SK-N-SH (cell line): ENCODE data around the gene RTN4. TPM values are rescaled to one million over a fixed set of nuclear protein-coding genes. Genes with fewer than 3 reads are reported as not detected.

Source experiments
- CTCF ChIA-PET: fragments of 300-600, 350-600 bp; formaldehyde crosslinking; extraction: SDS; loops from one replicate; lab custom pipeline; 2021; lab: Yijun Ruan, JAX
- POLR2A ChIA-PET: fragments of 350-600 bp; sonication (Branson Sonifier 250); formaldehyde crosslinking; extraction: SDS; loops from one replicate; lab custom pipeline; 2020; ENCODE audit warnings: antibody characterized with exemption, inconsistent platforms; lab: Yijun Ruan, JAX
- DNase-seq: peaks from one replicate; pipeline ENCODE4 v3.0.0; 2012
- H2AFZ ChIP-seq: fragments of 200-600 bp; sonication (generic); 2 replicates; pipeline ENCODE4 v1.8.1; 2016; ENCODE audit warnings: antibody characterized with exemption, mild to moderate bottlenecking, low read depth
- H3F3A ChIP-seq: fragments of 200-600 bp; sonication (generic); replicated peaks from 2 replicates; pipeline ENCODE3; 2016; ENCODE audit warnings: antibody characterized with exemption, mild to moderate bottlenecking; ENCODE audit not compliant: insufficient read depth
- H3K27ac ChIP-seq, 2 experiments: fragments of 200-500 bp in 1 of 2; fragments of 200-600 bp in 1 of 2; sonication (Bioruptor generic) in 1 of 2; sonication (generic), shearing (Covaris generic) in 1 of 2; 2 replicates each; pipeline versions ENCODE4 v1.5.1 to v1.6.1; 2014 to 2016; ENCODE audit warnings: low read depth in 2 of 2, inconsistent platforms in 1 of 2, low read length in 1 of 2, mild to moderate bottlenecking in 1 of 2, mixed read lengths in 1 of 2
- H3K27me3 ChIP-seq: fragments of 200-600 bp; sonication (generic), shearing (Covaris generic); 2 replicates; pipeline ENCODE4 v1.6.1; 2016; ENCODE audit warnings: mixed run types; ENCODE audit not compliant: insufficient read depth
- H3K36me3 ChIP-seq, 2 experiments: fragments of 200-500 bp in 1 of 2; fragments of 200-600 bp in 1 of 2; sonication (Bioruptor generic) in 1 of 2; sonication (generic) in 1 of 2; replicated peaks in 1 of 2; 2 replicates each; pipeline versions ENCODE3 to v1.5.1; 2014 to 2016; ENCODE audit warnings: low read length in 1 of 2, mild to moderate bottlenecking in 1 of 2; ENCODE audit not compliant: insufficient read depth in 2 of 2, control insufficient read depth in 1 of 2
- H3K4me1 ChIP-seq, 2 experiments: fragments of 200-500 bp in 1 of 2; fragments of 200-600 bp in 1 of 2; sonication (Bioruptor generic) in 1 of 2; sonication (generic), shearing (Covaris generic) in 1 of 2; 2 replicates each; pipeline versions ENCODE4 v1.5.1 to v1.6.1; 2014 to 2016; ENCODE audit warnings: low read depth in 1 of 2, low read length in 1 of 2, mixed run types in 1 of 2; ENCODE audit not compliant: insufficient read depth in 2 of 2, control insufficient read depth in 1 of 2
- H3K4me2 ChIP-seq: fragments of 200-600 bp; sonication (generic), shearing (Covaris generic); 2 replicates; pipeline ENCODE4 v1.6.1; 2017; ENCODE audit warnings: mixed run types
- H3K4me3 ChIP-seq, 2 experiments: fragments of 200-500 bp in 1 of 2; fragments of 200-600 bp in 1 of 2; sonication (Bioruptor generic) in 1 of 2; sonication (generic), shearing (Covaris generic) in 1 of 2; 2 replicates each; pipeline versions ENCODE4 v1.5.1 to v1.8.1; 2014 to 2016; ENCODE audit warnings: low read depth in 2 of 2, inconsistent platforms in 1 of 2, low read length in 1 of 2, mild to moderate bottlenecking in 1 of 2, mixed read lengths in 1 of 2, moderate library complexity in 1 of 2
- H3K79me2 ChIP-seq: fragments of 200-600 bp; sonication (generic); 2 replicates; pipeline ENCODE4 v1.8.1; 2017; ENCODE audit warnings: mild to moderate bottlenecking; ENCODE audit not compliant: insufficient read depth
- H3K9ac ChIP-seq: fragments of 200-600 bp; sonication (generic); 2 replicates; pipeline ENCODE4 v1.6.1; 2017; ENCODE audit warnings: mixed run types
- H3K9me2 ChIP-seq: fragments of 200-600 bp; sonication (generic); 2 replicates; pipeline ENCODE4 v1.6.1; 2017; ENCODE audit warnings: mixed run types
- H3K9me3 ChIP-seq: fragments of 200-600 bp; sonication (generic); 2 replicates; pipeline ENCODE4 v1.6.1; 2017; ENCODE audit warnings: mixed run types, mild to moderate bottlenecking, moderate library complexity
- H4K20me1 ChIP-seq: fragments of 200-600 bp; sonication (generic); 2 replicates; pipeline ENCODE4 v1.6.1; 2017; ENCODE audit warnings: mild to moderate bottlenecking, mixed run types; ENCODE audit not compliant: insufficient read depth
- CTCF ChIP-seq: fragments of 200-600 bp; sonication (generic); IDR thresholded peaks from 2 replicates; pipeline ENCODE4 v1.6.1; 2017; ENCODE audit warnings: antibody characterized with exemption, mild to moderate bottlenecking, moderate library complexity
- EP300 ChIP-seq, 2 experiments: IDR thresholded peaks; 2 replicates each; pipeline versions ENCODE4 v1.4.0 to v1.6.1; 2012; ENCODE audit warnings: borderline replicate concordance in 1 of 2, low read depth in 1 of 2, low read length in 1 of 2
- FOSL2 ChIP-seq: IDR thresholded peaks from 2 replicates; pipeline ENCODE4 v1.4.0; 2012; ENCODE audit warnings: low read depth, mild to moderate bottlenecking, moderate library complexity, borderline replicate concordance
- FOXJ3 ChIP-seq: sonication (generic); formaldehyde crosslinking; IDR thresholded peaks from 2 replicates; pipeline ENCODE4 v1.5.1; 2020; ENCODE audit warnings: mild to moderate bottlenecking, missing genetic modification reagents
- GABPA ChIP-seq: IDR thresholded peaks from 2 replicates; pipeline ENCODE4 v1.4.0; 2012; ENCODE audit warnings: low read depth, mild to moderate bottlenecking
- MAX ChIP-seq: IDR thresholded peaks from 2 replicates; pipeline ENCODE4 v1.4.0; 2012; ENCODE audit warnings: low read depth
- MEF2A ChIP-seq: IDR thresholded peaks from 2 replicates; pipeline ENCODE4 v1.4.0; 2012; ENCODE audit warnings: low read depth, borderline replicate concordance
- PBX3 ChIP-seq: IDR thresholded peaks from 2 replicates; pipeline ENCODE4; 2012
- REST ChIP-seq: IDR thresholded peaks from 2 replicates; pipeline ENCODE4 v1.6.1; 2012; ENCODE audit warnings: mild to moderate bottlenecking, low read depth, low read length, moderate library complexity
- RXRA ChIP-seq: IDR thresholded peaks from 2 replicates; pipeline ENCODE4 v1.4.0; 2012; ENCODE audit warnings: low read depth, mild to moderate bottlenecking, borderline replicate concordance
- USF2 ChIP-seq: fragments of 150-350 bp; IDR thresholded peaks from 2 replicates; pipeline ENCODE4 v1.6.1; 2017; ENCODE audit warnings: antibody characterized with exemption, low read length, low read depth, borderline replicate concordance
- WGBS: methylation state at CpG from one replicate; pipeline ENCODE4 v1.1.6; 2017; ENCODE audit warnings: low lambda C conversion rate; 5-methylcytosine and 5-hydroxymethylcytosine counted together
- polyA plus RNA-seq, 3 experiments: library from polyadenylated mRNA; depleted of rRNA; stranded (reverse); fragments of >200 nt; gene quantifications; 2 replicates each; pipeline ENCODE4 v1.2.3, GENCODE V29; 2012

RTN4 gene
- polyA plus RNA-seq, 1 of the 3 experiments (the other 2 are of a cell fraction) = 315 TPM

- TF ChIP-seq FOXJ3 (no peak), GABPA (no peak), EP300 (IDR thresholded peaks at IDR 0.05; ENCODE audit: borderline replicate concordance in 1 of 2, low read depth in 1 of 2, low read length in 1 of 2) (no peak), RXRA (no peak), MEF2A (no peak), MAX (no peak), CTCF (no peak), FOSL2 (no peak), REST (no peak), PBX3 (no peak), USF2 (no peak)
- WGBS = 88% methylated on average over 5 of the region's 5 CpGs
- Histone ChIP-seq H3K4me1 (no peaks in the 10 kb centered on the region), H3F3A (no peaks in the 10 kb centered on the region), H3K9me3 (peaks cover 5% of the 10 kb centered on the region; the same call in 1 of the 2 replicates), H4K20me1 (no peaks in the 10 kb centered on the region), H3K79me2 (no peaks in the 10 kb centered on the region), H2AFZ (no peak overlapping the region), H3K4me2 (no peak overlapping the region), H3K27me3 (no peaks in the 10 kb centered on the region), H3K4me3 (no peak overlapping the region), H3K27ac (no peak overlapping the region), H3K9me2 (no peaks in the 10 kb centered on the region), H3K9ac (no peak overlapping the region), H3K36me3 (no peaks in the 10 kb centered on the region)
- CTCF ChIA-PET = interaction anchor here (1.2 kb wide), 1 partner anchor 83 kb away, joined by 3 read pairs; no protein-coding TSS in a partner anchor
- no peak for DNase-seq
- POLR2A ChIA-PET = interaction anchor here (0.6 kb wide), 1 partner anchor 336 kb away, joined by 3 read pairs; no protein-coding TSS in a partner anchor
Measured at GRCh38 chr2:55085113-55086040, 35.1 kb upstream of the RTN4 start.
